Islet of Langerhans (tissue), 1 donor: ENCODE data around the gene MRGPRG.
"Not testable (repeated sequence)": the region's sequence is repeated elsewhere in the genome, so short reads cannot be mapped to it uniquely, and the experiment has no call there.

Source experiments
- FAIRE-seq: peaks from one replicate; lab custom pipeline; 2011; peaks lifted over from hg19 to GRCh38; lab: Jason Lieb, UNC

Gene MRGPRG

DNA sequence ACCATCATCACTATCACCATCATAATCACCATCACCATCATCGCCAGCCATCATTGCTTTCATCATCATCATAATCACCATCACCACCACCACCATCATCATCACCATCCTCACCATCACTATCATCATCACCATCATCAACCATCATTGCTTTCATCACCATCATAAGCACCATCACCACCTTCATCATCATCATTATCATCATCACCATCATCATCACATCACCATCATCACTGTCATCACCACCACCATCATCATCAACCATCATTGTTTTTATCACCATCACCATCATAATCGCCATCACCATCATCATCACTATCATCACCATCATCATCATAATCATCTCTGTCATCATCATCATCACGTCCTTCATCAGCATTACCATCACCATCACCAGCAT is 44.2 kb downstream of the MRGPRG start:
- FAIRE-seq = no peak

DNA sequence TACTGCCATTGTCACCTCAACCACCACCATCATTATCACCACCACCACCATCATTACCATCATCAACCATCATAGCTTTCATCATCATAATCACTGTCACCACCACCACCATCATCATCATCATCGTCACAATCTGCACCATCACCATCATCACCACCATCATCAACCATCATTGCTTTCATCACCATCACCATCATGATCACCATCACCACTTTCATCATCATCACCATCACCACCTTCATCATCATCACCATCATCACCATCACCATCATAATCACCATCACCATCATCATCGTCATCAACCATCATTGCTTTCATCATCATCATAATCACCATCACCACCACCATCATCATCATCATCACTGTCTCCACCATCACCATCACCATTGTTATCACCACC is 44.8 kb downstream of the MRGPRG start:
- FAIRE-seq = no peak

DNA sequence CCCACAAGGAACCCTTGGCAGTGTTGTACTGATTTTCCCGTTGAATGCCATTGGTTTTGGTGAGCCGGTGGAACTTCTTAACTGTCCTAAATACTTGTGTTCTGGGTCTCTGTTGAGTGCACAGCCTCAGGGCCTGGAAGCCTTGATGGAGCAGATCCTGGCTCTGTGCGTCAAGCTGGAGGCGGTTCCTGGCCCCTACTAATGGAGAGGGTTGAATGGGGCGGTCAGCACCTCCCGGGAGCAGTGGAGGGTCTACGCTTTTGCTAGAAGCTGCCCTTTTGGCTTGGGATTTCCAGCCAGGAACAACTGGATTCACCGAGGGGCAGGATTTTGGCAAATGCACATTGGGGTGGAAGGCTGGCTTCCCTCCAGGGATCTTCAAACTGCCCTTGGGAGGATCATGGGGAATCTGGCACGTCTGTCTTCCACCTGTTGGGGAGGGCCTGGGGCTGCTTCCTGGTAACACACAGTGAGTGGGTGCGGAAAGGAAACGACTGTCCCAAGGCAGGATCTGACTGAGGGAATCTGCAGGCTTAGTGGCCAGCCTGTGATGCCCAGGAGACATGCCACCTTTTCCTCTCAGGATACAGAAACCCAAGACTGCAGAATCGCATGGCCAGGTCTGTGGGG is 46.6 kb downstream of the MRGPRG start:
- no peak for FAIRE-seq

DNA sequence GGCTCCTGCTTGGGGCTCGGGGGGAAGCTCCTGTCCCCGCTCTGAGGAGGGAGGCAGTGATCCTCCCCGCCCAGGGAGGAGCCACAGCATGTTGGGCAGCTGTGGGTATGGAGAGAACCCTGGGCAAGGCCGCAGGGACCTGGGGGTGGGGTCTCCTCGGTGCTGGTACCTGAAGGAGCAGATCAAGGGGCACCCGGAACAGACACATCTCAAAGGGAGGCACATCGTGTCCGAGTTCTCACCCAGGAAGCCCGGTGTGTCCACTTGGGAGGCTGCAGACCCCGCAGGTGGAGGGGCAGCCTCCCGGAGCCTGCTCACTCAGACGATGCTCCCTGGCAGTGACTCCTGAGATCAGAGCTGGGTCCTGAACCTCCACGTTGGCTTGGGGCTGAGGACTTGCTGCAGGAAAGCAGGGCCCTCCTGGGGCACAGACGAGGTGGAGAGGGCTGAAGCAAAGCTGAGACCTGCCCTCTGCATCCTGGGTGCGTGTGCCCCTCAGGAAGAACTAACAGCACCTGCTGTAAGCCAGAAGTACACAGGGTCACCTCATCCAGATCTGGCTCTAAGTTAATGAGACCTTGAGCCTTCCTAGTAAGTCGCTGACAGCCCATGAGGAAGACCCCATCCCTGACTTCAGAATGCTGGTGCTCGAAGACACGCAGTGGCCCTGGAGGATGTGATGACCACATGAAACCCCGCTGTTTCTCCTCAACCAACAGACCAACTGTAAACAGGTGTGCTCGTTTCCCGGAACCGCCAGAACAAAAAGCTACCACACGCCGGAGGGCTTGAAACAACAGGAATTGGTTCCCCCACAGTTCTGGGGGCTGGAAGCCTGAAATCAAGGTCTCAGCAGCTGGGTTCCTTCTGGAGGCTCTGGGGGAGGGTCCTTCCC is 47.6 kb downstream of the MRGPRG start:
- no peak for FAIRE-seq

DNA sequence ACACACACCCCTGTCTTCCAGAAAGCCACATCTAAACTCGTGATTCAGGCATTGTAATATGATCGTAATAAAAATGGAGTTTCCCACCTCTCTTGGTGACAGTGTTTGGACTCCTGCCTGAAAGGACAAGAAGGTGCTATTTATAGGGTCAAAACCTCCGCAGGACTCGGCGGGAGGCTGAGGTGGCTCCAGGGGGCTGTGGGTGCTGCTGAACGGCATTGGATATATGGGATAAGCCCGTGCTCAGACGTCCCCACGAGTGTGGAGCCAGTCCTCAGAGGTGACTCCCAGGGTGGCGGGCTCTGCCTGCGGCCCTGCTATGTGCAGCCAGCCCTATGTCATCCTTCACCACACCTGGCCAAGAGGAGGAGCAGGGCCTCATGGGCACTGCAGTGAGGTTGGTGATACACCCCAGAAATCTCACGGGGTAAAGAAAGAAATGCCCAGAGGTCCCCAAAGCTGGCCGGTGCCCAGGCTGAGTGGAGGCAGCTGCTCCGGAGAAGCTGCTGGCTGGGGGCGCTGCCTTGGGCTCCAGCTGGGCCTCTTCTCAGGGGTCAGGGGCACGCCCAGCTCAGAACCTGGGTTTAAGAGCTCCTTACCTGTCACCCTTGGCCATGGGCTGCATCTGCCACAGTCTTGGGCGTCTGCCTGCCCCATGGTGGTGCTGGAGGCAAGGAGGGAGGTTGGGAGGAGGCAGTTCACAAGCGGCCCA is 48.4 kb downstream of the MRGPRG start:
- FAIRE-seq = no peak

DNA sequence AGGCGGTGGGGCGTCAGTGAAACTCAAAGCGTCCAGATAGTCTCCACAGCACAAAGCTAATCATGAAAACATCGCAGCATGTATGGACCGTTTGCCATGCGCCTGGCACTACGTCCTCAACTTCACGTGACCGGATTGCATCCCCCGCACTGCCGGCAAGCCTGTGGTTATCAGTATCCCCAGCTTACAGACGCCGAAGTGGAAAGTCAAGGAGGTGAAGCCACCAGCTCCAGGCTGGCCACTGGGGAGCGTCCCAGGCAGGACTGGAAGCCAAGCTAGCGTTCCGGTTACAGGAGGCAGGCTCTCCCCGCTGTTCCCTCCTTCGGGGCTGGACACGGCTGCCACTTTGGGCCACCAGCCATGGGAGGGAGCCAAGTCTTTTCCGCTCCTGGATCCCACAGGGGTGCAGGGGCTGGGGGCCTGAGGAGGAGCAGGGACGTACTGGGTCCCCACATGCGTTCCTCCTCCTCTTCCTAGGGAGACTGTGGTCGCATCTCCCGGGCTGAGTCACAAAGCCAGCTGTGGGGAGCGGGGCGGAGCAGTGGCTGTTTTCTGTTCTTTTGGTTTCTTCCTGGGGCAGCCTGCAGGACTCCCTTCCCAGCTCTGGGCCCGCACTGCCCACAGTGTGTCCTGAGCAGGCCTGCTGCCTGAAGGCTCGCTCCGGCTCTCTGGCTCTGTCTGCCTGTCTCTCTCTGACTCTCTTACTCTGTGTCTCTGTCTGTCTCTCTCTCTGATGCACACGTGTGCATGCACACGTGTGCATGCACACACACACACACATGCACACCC is 49.2 kb downstream of the MRGPRG start:
- FAIRE-seq = no peak

DNA sequence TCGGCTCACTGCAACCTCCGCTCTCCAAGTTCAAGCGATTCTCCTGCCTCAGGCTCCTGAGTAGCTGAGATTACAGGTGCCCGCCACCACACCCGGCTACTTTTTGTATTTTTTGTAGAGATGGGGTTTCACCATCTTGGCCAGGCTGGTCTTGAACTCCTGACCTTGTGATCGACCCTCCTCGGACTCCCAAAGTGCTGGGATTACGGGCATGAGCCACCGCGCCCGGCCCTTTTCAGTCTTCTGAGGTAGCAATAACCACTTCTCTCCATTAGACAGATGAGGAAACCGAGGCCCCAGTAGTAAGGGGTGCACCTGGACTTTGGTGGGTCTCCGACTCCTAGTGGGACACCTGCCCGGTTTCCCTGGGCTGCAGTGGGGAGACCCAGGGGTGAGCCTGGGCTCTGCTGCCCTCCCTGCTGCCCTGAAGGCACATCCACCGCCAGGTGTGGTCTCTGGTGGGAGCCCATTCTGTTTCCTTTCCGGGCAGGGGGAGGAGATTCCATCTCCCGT is 49.8 kb downstream of the MRGPRG start:
- FAIRE-seq = not testable (repeated sequence)
